Fibroblast of lung (primary cell): ENCODE data around the gene TMEM38B.
A peak's percentile ranks its signal among the peaks of the same experiment; 100 is the strongest.

ENCODE experiments used
- CTCF ChIP-seq, 2 donors: IDR thresholded peaks in 1 of 2; conservative IDR thresholded peaks in 1 of 2; 1 replicate in 1 of 2; 2 replicates in 1 of 2; pipeline ENCODE4 v1.5.1; 2011 to 2012; ENCODE audit warnings: low read length in 2 of 2, control low read depth in 1 of 2, inconsistent platforms in 1 of 2, low read depth in 1 of 2, mild to moderate bottlenecking in 1 of 2
- EZH2 ChIP-seq: IDR thresholded peaks from 2 replicates; pipeline ENCODE4 v1.5.1; 2012; ENCODE audit warnings: low read length, control low read depth, mild to moderate bottlenecking; ENCODE audit errors: missing control alignments

GRCh38 chr9:105690742-105691141 lies 3.6 kb upstream of the TMEM38B start:
- TF ChIP-seq CTCF (conservative IDR thresholded peaks at IDR 0.05 in 1 of 2, IDR thresholded peaks at IDR 0.05 in 1 of 2; ENCODE audit: low read depth in 1 of 2, low read length in 2 of 2) (peak; percentile 60 to 73), EZH2 (no peak)
